DMS79 (cell line): ENCODE measurements around the gene PRKCQ.

Experiments used
- DNase-seq: peaks from one replicate; lab custom pipeline; 2025; lab: John Stamatoyannopoulos, UW

Gene PRKCQ

DNA sequence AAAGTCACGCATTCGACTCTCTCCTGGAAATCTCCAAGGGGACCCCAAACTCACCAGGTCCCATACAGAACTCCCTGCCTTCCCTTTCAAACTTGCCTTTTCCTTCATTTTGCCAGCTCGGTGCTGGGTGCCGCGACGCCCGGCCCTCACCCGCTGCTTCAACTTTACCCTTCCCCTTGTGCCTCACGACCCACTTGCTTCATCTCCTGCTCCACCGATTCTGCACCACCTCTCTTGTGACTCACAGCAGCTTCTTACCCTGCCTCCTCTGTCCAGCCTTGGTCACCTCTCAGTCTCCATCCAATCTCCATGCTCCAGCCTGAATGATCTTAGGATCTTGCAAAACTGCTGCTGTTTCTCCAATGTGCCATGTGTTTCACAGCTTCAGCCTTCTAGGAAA lies 59.9 kb downstream of the PRKCQ start:
- no peak for DNase-seq

DNA sequence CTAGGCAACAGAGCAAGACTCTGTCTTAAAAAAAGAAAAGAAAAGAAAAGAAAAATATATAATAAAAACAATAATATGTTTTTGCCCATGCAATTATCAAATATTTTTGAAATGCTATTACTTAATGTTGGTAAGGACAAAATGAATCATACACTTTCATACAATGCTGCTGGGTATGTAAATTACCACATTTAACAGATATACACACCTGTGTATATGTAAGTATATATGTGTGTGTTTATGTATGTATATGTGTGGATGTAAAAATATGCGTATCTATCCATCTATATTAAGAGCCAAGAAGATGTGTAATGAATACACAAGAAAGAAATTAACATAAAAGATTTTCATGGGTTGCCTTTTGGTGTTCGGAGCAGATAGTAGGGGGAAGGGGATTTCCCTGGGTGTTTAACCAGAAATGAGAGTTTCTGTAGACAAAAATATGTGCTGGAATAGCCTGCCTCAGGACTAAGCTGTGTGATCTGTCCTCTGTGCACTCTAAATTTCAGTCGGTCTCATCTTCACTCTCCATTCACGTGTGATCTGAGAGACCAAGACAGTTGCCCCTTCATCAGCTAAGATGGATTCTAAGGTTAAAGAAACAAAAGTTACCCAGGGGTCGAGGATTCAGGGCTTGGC lies 61.2 kb downstream of the PRKCQ start:
- DNase-seq, result no peak

DNA sequence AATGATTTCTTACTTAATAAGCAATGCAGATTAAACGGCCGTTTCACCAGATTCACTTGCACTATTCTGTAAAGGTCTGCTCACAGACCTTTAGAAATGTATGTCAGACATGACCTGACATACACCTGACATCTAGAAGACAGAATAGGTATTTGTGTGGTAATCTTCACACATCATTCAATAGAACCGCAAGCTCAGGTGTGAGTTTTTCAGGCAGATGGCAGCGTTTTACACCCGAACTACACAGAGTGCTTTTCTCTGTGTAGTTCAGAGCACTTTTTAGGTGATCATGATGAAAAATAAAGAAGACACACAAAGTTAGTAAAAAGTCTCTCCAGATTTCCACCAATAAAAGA lies 63.2 kb downstream of the PRKCQ start:
- DNase-seq, result no peak

DNA sequence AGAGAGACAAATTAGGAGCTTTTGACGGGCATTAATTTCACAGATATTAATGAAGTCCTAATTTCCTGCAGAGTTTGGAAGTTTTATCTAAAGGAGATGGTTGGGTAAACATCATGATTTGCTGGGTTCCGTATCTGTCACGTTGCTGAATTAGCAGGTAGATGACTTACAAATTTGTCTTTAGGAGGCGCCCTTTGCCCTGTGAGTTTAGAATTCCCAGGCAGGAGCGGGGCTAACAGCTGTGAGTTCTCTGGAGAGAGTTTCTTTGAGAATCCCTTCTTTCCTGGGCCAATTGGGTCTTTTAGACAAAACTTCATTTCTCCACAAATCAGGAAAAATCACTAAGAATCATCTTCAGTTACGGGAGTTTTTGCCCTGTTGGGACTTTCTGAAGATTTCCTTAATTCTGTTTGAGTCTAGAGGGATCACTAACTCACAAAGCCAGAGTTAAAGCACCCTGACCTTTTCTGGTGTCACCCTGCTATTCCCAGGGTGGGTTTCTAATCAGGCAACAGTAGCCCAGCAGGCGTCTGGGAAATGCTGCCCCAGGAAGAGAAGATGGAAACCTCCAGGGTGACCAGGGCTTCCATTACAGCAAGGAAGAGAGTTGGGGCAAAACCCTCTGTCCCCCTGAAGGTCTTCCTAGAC lies 63.7 kb downstream of the PRKCQ start:
- DNase-seq, result no peak

DNA sequence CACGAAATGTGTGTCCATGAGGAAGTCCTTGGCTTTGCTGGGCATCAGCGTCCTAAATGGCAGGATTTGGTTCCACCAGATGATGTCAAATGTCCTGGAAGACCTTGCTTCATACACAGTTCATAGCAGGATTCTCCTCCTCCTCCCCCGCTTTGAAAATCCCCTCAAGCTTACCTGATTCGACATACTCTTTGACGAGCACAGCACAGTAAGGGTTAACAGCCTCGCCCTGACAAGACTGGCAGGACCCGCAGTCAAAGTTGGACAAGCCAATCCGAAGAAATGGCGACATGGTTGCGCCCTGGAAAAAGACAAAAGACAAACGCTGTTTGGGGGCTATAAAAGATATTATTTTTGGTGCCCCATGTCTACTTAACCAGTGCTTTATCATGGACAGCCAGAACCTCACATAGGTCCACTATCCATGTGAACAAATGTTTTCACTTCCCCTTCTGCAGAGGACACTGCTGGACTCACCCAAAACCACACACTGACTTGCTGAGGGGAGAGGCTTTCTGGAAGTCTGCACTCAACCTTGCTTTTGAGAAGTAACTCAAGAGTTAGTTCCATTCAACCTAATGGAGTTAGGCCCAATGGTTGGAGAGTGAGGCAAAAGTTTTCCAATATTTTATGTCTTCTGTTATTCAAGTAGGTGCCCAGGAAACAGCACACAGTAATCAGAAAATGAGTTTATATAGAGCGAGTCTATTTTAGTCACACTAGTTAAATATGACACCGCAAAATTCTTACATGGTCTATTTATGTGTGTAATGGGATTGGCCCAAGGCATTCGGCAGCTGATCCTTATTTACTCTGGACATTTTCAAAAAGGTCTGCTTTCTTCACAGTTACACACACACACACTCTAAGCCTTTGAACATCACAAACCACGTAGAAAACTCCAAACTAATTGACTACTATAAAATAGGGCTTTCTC lies 65.0 kb downstream of the PRKCQ start:
- no peak for DNase-seq

DNA sequence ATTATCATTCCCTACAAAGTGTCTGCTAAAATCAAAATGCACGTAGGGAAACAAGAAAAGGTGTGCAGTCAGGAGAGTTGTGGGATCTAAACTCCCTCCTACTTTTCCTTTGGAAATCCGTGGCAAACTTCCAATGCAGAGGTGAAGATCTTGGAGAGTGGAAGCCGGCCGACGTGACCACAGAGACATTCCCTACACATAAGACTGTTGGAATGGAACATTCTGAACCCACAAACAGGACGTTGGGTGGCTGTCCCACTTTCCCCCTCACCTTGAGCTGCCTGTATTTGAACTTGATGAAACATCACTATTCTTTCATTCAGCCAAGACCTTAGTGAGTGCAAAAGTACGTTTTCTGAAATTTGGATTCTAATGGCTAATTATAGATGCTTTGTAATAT lies 65.9 kb downstream of the PRKCQ start:
- no peak for DNase-seq

DNA sequence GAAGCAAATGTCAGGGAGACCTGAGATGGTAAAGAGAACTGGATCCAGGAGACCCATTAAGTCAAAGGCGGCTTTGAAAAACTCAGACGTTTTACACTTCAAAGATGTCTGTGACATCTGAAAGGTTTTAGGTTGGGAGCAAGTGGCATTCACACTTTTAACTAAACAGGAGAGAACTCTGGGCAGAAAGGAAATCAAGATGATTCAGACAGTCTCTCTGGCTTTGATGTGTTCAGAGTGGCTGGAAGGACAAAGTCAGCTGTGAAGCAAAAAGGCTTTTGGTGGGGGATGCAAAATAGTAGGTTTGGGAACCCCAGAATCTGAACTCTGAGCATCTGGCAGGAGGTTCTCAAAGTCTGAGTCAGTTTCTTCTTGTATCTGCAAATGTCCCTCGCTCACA lies 66.6 kb downstream of the PRKCQ start:
- DNase-seq, result no peak

DNA sequence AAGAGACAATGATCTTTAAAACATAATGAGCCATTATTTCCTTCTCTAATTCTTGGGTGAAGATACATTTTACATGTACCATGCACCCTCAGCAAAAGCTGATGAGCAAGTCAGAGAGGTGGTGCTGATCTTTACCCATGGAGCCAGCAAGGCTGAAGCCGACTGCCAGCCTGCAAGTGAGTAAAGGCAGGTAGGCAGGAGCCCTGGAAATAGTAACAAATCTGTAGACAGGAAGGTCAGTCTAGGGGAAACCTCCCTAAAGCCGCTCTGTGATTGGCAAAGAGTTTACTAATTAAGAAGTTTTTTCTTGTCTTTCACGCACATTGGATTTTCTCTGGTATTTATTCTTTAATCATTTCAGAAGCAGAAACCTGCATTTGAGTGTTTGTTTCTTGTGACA lies 67.9 kb downstream of the PRKCQ start:
- DNase-seq, result no peak

DNA sequence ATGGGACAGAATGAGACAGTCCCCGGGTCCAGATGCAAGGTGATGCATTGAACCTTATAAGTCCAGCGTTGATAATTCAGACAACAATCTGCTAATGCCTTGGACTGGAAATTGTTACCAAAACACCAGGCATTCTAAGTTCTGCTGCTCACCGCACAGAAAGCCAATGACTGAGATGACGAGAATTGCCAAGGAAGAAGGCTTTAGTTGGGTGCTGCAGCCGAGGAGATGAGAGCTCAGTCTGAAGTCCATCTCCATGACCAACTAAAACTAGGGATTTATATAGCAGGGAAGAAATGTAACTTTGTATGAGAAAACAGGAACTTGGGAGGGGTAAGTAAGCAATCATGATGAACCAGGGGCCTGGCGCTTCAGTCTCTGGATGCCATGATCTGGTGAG lies 68.7 kb downstream of the PRKCQ start:
- no peak for DNase-seq

DNA sequence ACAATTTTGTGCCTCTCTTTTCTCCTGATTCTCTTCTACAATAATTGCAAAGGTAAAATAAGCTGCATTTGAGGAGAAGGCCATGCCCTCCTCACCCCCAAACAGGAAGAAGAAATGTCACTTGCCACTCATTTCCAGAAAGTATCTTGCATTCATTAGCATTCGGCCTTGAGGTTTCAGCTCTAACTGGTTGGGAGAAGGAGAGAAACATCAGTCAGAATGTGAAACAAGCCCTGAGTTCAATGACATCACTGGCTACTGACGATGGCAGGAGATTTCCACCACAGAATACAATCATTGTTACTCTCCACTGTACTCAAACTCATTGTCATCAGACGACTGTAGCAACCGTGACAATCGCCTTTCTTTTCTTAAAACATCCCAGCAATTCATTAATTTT lies 72.8 kb downstream of the PRKCQ start:
- DNase-seq, result no peak

DNA sequence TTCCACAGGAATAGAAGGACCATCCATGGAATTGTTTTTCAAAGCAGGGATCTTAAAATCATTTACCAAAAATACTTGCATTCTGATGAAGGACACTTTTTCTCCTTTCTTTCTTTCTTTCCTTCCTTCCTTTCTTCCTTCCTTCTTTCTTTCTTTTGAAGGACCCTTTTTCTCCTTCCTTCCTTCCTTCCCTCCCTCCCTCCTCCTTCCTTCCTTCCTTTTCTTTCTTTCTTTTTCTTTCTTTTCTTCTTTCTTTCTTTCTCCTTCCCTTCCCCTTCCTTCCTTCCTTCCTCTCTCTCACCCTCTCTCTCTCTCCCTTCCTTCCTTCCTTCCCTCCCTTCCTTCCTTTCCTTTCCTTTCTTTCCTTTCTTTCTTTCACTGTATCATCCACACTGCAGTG lies 74.8 kb downstream of the PRKCQ start:
- no peak for DNase-seq

DNA sequence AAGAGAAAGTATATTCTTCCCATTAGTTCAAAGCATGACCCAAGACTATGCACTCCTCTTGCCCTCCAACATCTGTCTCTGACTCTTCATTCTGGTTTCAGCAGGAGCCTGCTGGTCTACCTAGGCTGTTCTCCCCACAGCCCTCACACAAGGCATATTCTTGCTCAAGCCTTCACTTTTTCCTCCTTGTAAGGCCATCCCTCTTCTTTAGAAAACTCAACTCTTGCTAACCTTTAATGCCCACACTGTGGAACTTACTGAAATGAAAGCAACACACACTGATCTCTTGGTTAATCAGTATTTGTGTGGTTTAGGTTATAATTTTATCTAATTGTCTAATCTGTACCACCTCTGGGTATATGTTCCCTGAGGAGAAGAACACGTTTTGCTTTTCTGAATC lies 75.8 kb downstream of the PRKCQ start:
- no peak for DNase-seq

DNA sequence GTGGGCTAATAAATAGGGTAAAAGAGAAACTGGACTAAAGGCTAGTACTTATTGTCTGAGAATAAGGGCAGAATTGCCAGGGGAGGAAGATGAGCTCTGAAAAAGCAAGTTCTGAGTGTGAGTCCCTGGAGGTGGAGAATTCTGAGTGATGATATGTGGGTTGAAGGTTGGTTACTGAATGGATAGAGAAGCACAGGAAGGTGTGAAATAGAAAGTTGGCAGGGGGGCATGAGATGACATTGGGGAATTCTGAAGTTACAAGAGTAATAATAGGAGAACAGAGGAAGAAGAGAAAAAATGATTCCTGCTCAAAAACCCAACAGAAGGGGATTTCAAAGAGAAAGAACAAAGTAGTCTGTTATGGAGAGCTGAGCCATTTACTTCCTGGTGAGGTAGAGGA lies 76.9 kb downstream of the PRKCQ start:
- DNase-seq, result no peak

DNA sequence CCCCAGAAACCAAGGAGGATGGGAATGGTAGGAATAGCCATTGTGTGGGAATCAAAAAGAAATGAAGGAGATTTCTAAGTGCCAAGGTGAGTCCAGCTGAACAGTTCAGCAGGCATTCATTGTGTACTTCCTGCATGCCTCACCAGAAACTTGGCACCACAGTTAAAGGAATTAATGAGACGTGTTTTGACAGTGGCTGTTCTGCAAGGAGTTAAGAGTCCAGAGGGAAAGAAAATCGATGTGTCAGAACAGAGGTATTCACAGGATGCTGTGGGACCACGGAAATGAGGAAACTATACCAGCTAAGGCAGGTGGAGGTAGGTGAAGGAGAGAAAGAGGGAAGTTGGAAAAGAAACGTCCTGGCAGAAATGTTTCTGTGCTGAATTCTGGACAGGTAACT lies 78.1 kb downstream of the PRKCQ start:
- no peak for DNase-seq

DNA sequence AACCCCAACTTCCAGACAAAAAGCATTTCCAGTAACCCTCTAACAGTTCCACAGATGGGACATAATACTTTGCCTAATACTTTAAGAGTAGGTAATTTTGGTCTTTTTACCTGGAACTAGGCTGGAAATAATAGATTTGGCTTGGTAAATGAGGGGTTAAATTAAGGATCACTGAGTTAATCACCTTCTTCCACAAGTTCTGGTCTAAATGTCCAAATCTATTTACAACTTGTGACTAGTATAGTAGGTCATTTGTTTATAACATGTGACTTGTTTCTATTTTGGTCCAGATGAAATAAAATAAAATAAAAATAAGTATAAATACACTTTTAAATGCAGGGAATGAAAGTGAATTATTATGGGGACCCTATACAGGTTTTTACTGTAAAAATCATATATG lies 80.1 kb downstream of the PRKCQ start:
- no peak for DNase-seq

DNA sequence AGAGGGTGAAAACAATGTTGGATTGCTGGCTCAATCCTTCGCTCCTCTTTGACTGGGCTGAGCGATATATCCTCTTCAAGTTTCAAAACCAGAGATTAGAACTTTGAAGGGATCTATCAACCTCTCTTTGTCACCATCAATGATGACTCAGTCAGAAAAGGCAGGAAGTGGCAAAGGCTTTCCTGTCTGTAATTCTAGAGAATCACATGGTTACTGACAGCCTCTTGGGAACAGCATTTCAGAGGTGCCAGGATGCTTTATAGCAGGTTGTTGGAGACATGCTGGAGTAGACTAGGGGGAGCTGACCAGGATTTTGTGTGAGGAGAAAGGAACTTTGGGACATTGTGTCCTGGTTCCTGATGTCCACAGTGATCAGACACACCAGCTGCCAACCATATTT lies 81.3 kb downstream of the PRKCQ start:
- DNase-seq, result no peak

DNA sequence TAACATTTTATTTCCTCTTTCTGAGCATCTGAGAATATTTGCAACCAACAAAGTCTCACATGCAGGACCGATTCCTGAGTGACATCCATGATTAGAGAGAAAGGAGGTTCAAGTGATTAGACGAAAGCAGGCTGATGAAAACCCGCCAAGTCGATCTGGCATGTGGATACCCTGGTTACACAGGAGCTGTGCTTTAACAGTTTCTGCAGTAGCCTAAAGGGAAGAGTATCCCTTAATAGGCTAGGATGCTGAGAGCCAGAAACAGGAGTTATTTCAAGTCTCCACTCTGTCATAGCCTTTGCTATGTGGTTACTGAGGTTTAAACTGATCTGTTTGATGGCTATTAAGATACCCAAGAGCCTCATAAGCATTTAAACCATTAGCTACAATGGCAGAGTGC lies 82.5 kb downstream of the PRKCQ start:
- DNase-seq, result no peak

DNA sequence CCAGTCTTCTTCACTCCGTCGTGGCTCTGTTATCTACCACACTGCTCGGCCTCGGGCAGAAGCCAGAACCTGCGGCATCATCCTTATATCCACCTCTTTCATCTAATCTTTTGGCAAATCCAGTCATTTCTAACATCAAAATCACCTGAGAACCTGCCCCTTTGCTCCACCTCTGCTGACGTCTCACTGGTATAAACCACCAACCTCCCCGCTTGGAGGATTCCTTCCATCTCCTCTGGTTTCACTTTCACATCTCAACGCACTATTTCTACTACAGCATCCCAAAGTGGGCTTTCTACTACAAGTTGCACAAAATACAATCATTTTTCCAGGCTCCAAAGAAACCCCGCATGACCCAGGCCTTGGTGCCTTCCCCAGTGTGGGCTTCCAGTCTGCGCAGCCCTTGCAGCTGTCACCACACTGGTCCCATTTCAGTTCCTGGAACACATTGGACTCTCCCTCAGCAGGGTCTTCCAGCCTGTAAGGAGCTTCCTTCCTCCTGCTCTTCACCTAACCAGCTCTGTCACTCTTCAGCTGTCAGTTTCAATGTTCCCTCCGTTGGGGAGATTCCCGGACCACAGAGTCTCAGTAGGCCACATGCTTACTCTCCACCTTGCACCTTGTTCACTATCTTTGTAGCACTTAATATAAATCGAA lies 85.0 kb downstream of the PRKCQ start:
- no peak for DNase-seq

DNA sequence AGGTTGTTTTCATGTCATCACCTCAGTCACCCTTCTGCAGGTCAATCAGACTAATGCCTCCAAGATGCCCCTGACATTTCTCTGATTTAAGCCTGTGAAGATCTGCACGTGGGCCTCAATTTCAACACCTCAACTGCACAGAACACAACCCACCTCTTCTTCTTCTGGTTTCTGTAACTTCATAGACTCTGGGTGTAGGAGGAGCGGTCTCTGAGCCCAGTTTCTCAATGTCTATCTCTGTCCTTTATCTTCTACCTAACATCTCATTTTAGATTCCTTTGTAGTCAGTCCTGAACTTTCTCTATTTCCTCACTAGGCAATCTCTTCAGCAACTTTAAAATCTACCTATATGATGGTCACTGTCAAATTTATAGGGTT lies 85.6 kb downstream of the PRKCQ start:
- DNase-seq, result no peak

DNA sequence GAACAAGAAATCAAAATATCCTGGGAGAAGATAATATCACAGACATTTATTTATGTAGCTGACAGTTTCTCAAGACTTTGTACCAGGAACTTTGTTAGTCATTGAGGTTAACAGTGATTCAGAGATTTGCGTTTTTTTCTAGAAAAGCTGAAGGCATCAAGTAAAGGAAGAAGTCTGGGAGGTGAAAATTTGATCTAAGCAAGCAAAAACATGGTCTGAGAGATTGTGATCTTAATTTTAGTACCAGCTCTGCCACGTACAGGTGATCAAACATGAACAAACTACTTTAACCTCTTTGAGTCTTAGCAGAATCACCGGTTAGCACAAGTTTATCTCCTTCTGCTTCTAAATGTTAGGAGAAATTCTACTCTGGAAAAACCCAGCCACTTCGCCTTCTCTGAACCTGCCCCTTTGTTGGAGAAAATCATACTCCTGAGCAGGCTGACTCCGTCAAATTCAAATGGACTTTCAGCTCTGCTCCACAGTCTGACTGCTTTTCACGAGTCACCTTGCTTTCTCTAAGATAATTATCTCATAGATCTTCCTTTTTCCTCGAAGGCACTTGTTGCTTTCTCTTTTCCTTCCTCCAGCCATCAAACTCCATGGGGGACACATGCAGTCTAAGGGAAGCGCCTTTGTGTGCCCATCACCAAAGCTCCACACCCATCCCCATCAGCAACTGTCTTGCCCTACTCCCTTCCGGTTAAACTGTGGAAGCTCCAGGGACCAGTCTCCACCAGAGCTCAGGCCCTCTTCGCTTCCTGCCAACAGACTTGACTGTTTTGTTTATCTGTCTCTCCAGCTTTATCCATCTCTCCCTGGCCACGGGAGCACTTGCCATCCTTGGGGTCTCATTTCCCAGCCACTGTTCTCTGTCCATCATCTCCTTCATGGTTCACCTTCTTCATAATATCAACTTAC lies 86.3 kb downstream of the PRKCQ start:
- DNase-seq, result no peak

DNA sequence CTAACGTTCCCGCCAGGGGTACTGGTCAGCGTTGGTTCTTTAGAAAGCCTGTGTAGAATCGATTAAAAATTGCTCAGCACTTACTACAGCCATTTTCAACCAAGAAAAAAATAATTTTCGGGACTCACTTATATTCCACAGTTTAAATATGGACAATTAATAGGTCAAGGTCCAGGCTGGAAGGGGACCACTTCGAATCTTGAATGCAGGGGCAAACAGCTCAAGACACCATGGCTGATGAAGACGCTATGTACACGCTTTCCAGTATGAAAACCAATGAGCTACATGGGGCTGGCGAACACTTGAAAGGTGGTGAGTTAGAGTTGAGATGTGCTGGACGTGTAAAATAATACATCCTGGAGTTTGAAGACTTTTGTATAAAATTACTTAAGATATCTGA lies 87.2 kb downstream of the PRKCQ start:
- DNase-seq, result no peak
